HG03439 (cell line): ENCODE data around the gene MXD4.
"Not testable (repeated sequence)": the region's sequence is repeated elsewhere in the genome, so short reads cannot be mapped to it uniquely, and the experiment has no call there.

Source experiments
- ATAC-seq: cut with Tn5 transposase; IDR thresholded peaks from one replicate; pipeline ENCODE4 v1.9.1; 2021; ENCODE audit warnings: mild to moderate bottlenecking, moderate library complexity; ENCODE audit not compliant: unreplicated experiment

Gene MXD4

GRCh38 chr4:2226261-2226660 lies 35.6 kb downstream of the MXD4 start:
- no peak for ATAC-seq

- no peak for ATAC-seq
These were observed 39.1 kb downstream of the MXD4 start for GRCh38 chr4:2222838-2223237.

- ATAC-seq = not testable (repeated sequence)
These were observed 40.5 kb downstream of the MXD4 start for GRCh38 chr4:2221378-2221777.

- no peak for ATAC-seq
These were observed 41.8 kb downstream of the MXD4 start for GRCh38 chr4:2220016-2220630.

- ATAC-seq = no peak
These were observed 42.6 kb downstream of the MXD4 start for GRCh38 chr4:2219233-2219760.

- no peak for ATAC-seq
These were observed 43.5 kb downstream of the MXD4 start for GRCh38 chr4:2218436-2218835.

GRCh38 chr4:2217726-2218125 lies 44.2 kb downstream of the MXD4 start:
- ATAC-seq = no peak

- ATAC-seq = no peak
These were observed 49.1 kb downstream of the MXD4 start for GRCh38 chr4:2212831-2213230.

- ATAC-seq = not testable (repeated sequence)
These were observed 59.1 kb downstream of the MXD4 start for GRCh38 chr4:2202789-2203188.
